Activated CD4-positive, alpha-beta T cell treated with anti-CD3 and anti-CD28 coated beads for 4 hours (primary cell): ENCODE data around the gene ITGA1.
"Not testable (repeated sequence)": the region's sequence is repeated elsewhere in the genome, so short reads cannot be mapped to it uniquely, and the experiment has no call there.

Source experiments
- DNase-seq, 2 donors: peaks; one replicate each; pipeline ENCODE4 v3.0.0-alpha.2; 2020

The ITGA1 gene

GRCh38 chr5:52910071-52910470 is 122.4 kb downstream of the ITGA1 start:
- DNase-seq = no peak

- peak; percentile 42 to 56 for DNase-seq
Measured at GRCh38 chr5:52915176-52915875, 127.6 kb downstream of the ITGA1 start.

GRCh38 chr5:52920929-52921328 is 133.2 kb downstream of the ITGA1 start:
- DNase-seq = no peak

- no peak for DNase-seq
Measured at GRCh38 chr5:52922384-52922783, 134.7 kb downstream of the ITGA1 start.

- DNase-seq = no peak
Measured at GRCh38 chr5:52924456-52924855, 136.7 kb downstream of the ITGA1 start.

- DNase-seq = no peak
Measured at GRCh38 chr5:52925001-52925400, 137.3 kb downstream of the ITGA1 start.

GRCh38 chr5:52928689-52929088 is 141.0 kb downstream of the ITGA1 start:
- no peak for DNase-seq

GRCh38 chr5:52938226-52938625 is 150.5 kb downstream of the ITGA1 start:
- DNase-seq = no peak

GRCh38 chr5:52943285-52943684 is 155.6 kb downstream of the ITGA1 start:
- no peak for DNase-seq

GRCh38 chr5:52943808-52944207 is 156.1 kb downstream of the ITGA1 start:
- DNase-seq = no peak

- DNase-seq = no peak
Measured at GRCh38 chr5:52945040-52945439, 157.3 kb downstream of the ITGA1 start.

GRCh38 chr5:52947208-52947607 is 159.5 kb downstream of the ITGA1 start:
- DNase-seq = no peak

- DNase-seq = no peak
Measured at GRCh38 chr5:52947851-52948250, 160.1 kb downstream of the ITGA1 start.

GRCh38 chr5:52948418-52949076 is 160.8 kb downstream of the ITGA1 start:
- peak; percentile 40 to 58 for DNase-seq

GRCh38 chr5:52950686-52951085 is 163.0 kb downstream of the ITGA1 start:
- no peak for DNase-seq

- DNase-seq = no peak
Measured at GRCh38 chr5:52952483-52952882, 164.8 kb downstream of the ITGA1 start.

- DNase-seq = no peak
Measured at GRCh38 chr5:52956014-52956413, 168.3 kb downstream of the ITGA1 start.

GRCh38 chr5:52956915-52957747 is 169.4 kb downstream of the ITGA1 start:
- DNase-seq = no peak

- no peak for DNase-seq
Measured at GRCh38 chr5:52961274-52961681, 173.6 kb downstream of the ITGA1 start.

- DNase-seq = no peak
Measured at GRCh38 chr5:52963636-52964035, 175.9 kb downstream of the ITGA1 start.

- no peak for DNase-seq
Measured at GRCh38 chr5:52964138-52964537, 176.4 kb downstream of the ITGA1 start.

GRCh38 chr5:52976157-52976556 is 188.4 kb downstream of the ITGA1 start:
- DNase-seq = not testable (repeated sequence)

- no peak for DNase-seq
Measured at GRCh38 chr5:52977264-52977897, 189.7 kb downstream of the ITGA1 start.
